Neuronal stem cell (in vitro differentiated cells): Measurements from ENCODE around the gene ABL1.
A peak's percentile ranks its signal among the peaks of the same experiment; 100 is the strongest.

Experiments
- DNase-seq: peaks from one replicate; pipeline ENCODE4 v3.0.0-alpha.2; 2013; ENCODE audit warnings: low spot score
- H2AFZ ChIP-seq: one replicate; pipeline ENCODE4 v1.6.1; 2013; ENCODE audit warnings: mild to moderate bottlenecking, low read length, inconsistent platforms
- H2AK5ac ChIP-seq: 2 replicates; pipeline ENCODE4 v1.6.1; 2013; ENCODE audit warnings: low read depth, mild to moderate bottlenecking, inconsistent platforms, low read length, moderate library complexity, mixed read lengths
- H2BK120ac ChIP-seq: 2 replicates; pipeline ENCODE4 v1.6.1; 2013; ENCODE audit warnings: low read depth, mild to moderate bottlenecking, inconsistent platforms, low read length, moderate library complexity, mixed read lengths
- H2BK12ac ChIP-seq: one replicate; pipeline ENCODE4 v1.6.1; 2013; ENCODE audit warnings: low read length, inconsistent platforms
- H2BK15ac ChIP-seq: 2 replicates; pipeline ENCODE4 v1.6.1; 2013; ENCODE audit warnings: mild to moderate bottlenecking, low read length, inconsistent platforms, mixed read lengths
- H2BK5ac ChIP-seq: one replicate; pipeline ENCODE4 v1.6.1; 2013; ENCODE audit warnings: inconsistent platforms, mild to moderate bottlenecking, low read length, moderate library complexity
- H3K14ac ChIP-seq: one replicate; pipeline ENCODE4 v1.6.1; 2013; ENCODE audit warnings: low read length, inconsistent platforms
- H3K18ac ChIP-seq: 2 replicates; pipeline ENCODE4 v1.6.1; 2013; ENCODE audit warnings: low read length, inconsistent platforms
- H3K23ac ChIP-seq: 2 replicates; pipeline ENCODE4 v1.6.1; 2013; ENCODE audit warnings: low read depth, mild to moderate bottlenecking, mixed read lengths, low read length, inconsistent platforms; ENCODE audit not compliant: poor library complexity
- H3K27ac ChIP-seq: replicated peaks from 3 replicates; pipeline ENCODE4 v1.5.1; 2013; ENCODE audit warnings: low read length, inconsistent platforms
- H3K27me3 ChIP-seq, 3 experiments: 2 replicates each; pipeline ENCODE4 v1.6.1; 2013; ENCODE audit warnings: low read length in 3 of 3, mild to moderate bottlenecking in 2 of 3, inconsistent platforms in 1 of 3, low read depth in 1 of 3, mixed read lengths in 1 of 3, moderate library complexity in 1 of 3; ENCODE audit not compliant: control insufficient read depth in 3 of 3, insufficient read depth in 3 of 3
- H3K36me3 ChIP-seq, 2 donors: replicated peaks in 1 of 2; 2 replicates each; pipeline ENCODE4 v1.6.1; 2013; ENCODE audit warnings: low read length in 2 of 2; ENCODE audit not compliant: control insufficient read depth in 2 of 2, insufficient read depth in 2 of 2
- H3K4ac ChIP-seq: 2 replicates; pipeline ENCODE4 v1.6.1; 2013; ENCODE audit warnings: inconsistent platforms, mild to moderate bottlenecking, low read length, moderate library complexity
- H3K4me1 ChIP-seq, 2 donors: 1 replicate in 1 of 2; 2 replicates in 1 of 2; pipeline ENCODE4 v1.6.1; 2013; ENCODE audit warnings: low read length in 2 of 2, low read depth in 1 of 2; ENCODE audit not compliant: control insufficient read depth in 2 of 2, insufficient read depth in 1 of 2
- H3K4me2 ChIP-seq: one replicate; pipeline ENCODE4 v1.6.1; 2013; ENCODE audit warnings: mild to moderate bottlenecking, low read length, inconsistent platforms; ENCODE audit not compliant: insufficient read depth, poor library complexity, severe bottlenecking
- H3K4me3 ChIP-seq, 2 donors: 2 replicates each; pipeline ENCODE4 v1.5.1; 2013; ENCODE audit warnings: low read length in 2 of 2, mild to moderate bottlenecking in 2 of 2, inconsistent platforms in 1 of 2, moderate library complexity in 1 of 2
- H3K79me1 ChIP-seq: one replicate; pipeline ENCODE4 v1.6.1; 2013; ENCODE audit warnings: low read depth, mild to moderate bottlenecking, inconsistent platforms, low read length, moderate library complexity
- H3K9ac ChIP-seq: one replicate; pipeline ENCODE4 v1.6.1; 2013; ENCODE audit warnings: mild to moderate bottlenecking, low read depth, low read length, inconsistent platforms; ENCODE audit not compliant: poor library complexity
- H3K9me3 ChIP-seq, 2 donors: replicated peaks in 1 of 2; 2 replicates each; pipeline versions ENCODE3 to v1.6.1; 2013; ENCODE audit warnings: low read length in 2 of 2, mild to moderate bottlenecking in 2 of 2, inconsistent platforms in 1 of 2, low read depth in 1 of 2, mixed read lengths in 1 of 2, moderate library complexity in 1 of 2; ENCODE audit not compliant: control insufficient read depth in 2 of 2, insufficient read depth in 1 of 2
- H4K8ac ChIP-seq: one replicate; pipeline ENCODE4 v1.6.1; 2013; ENCODE audit warnings: low read depth, mild to moderate bottlenecking, inconsistent platforms, low read length, moderate library complexity
- H4K91ac ChIP-seq: one replicate; pipeline ENCODE4 v1.6.1; 2013; ENCODE audit warnings: low read length, low read depth, mild to moderate bottlenecking, inconsistent platforms; ENCODE audit not compliant: poor library complexity
- WGBS, 2 donors: extraction: QIAGEN DNeasy Blood & Tissue Kit; methylation state at CpG; one replicate each; pipeline ENCODE4 v1.1.7; 2013; ENCODE audit warnings: missing lambda C conversion rate in 2 of 2, mixed read lengths in 1 of 2; ENCODE audit not compliant: insufficient read length in 2 of 2, insufficient replicate concordance in 1 of 2; ENCODE audit errors: extremely low coverage in 2 of 2; 5-methylcytosine and 5-hydroxymethylcytosine counted together

Gene ABL1

GRCh38 chr9:130837002-130837511, 2.0 kb downstream of the ABL1 start:
- no peaks in the 10 kb centered on the region for H3K27me3 ChIP-seq
- no peak overlapping the region for H3K27ac ChIP-seq
- peaks cover 3% of the 10 kb centered on the region for H3K79me1 ChIP-seq
- H3K9ac ChIP-seq = peak overlapping the region; percentile 53
- no peak overlapping the region for H4K91ac ChIP-seq
- no peaks in the 10 kb centered on the region for H3K9me3 ChIP-seq
- no peak overlapping the region for H2AK5ac ChIP-seq
- H3K14ac ChIP-seq = no peak overlapping the region
- no peak overlapping the region for H2BK5ac ChIP-seq
- no peak for DNase-seq
- H3K36me3 ChIP-seq = peaks cover 0 to 6% of the 10 kb centered on the region in 2 donors
- H3K18ac ChIP-seq = no peak overlapping the region
- peaks cover 25 to 28% of the 10 kb centered on the region in 2 donors for H3K4me1 ChIP-seq
- no peak overlapping the region for H2BK12ac ChIP-seq
- peak overlapping the region; percentile 3 to 79 for H3K4me3 ChIP-seq
- H2BK120ac ChIP-seq = no peak overlapping the region
- H4K8ac ChIP-seq = no peak overlapping the region
- no CpG with 5 or more reads among the region's 5 CpGs for WGBS, 2 donors
- H2BK15ac ChIP-seq = no peak overlapping the region
- peak overlapping the region; percentile 37 for H3K23ac ChIP-seq
- no peak overlapping the region for H3K4ac ChIP-seq
- H3K4me2 ChIP-seq = peak overlapping the region; percentile 43
- H2AFZ ChIP-seq = no peak overlapping the region

GRCh38 chr9:130837643-130838042, 2.6 kb downstream of the ABL1 start:
- WGBS, 2 donors = no CpG with 5 or more reads among the region's 4 CpGs
- H3K4me3 ChIP-seq = peak overlapping the region in 1 of 2 donors; percentile 16

GRCh38 chr9:130839132-130840111, 4.4 kb downstream of the ABL1 start:
- no peak overlapping the region for H3K4ac ChIP-seq
- H2AFZ ChIP-seq = no peak overlapping the region
- H2BK15ac ChIP-seq = no peak overlapping the region
- no peak overlapping the region for H2BK12ac ChIP-seq
- H2AK5ac ChIP-seq = no peak overlapping the region
- H2BK120ac ChIP-seq = no peak overlapping the region
- H4K8ac ChIP-seq = no peak overlapping the region
- peaks cover 5% of the 10 kb centered on the region for H3K79me1 ChIP-seq
- no peak overlapping the region for H3K14ac ChIP-seq
- no peak overlapping the region for H3K9ac ChIP-seq
- peak overlapping the region; percentile 47 for H3K27ac ChIP-seq
- H4K91ac ChIP-seq = no peak overlapping the region
- no peaks in the 10 kb centered on the region for H3K9me3 ChIP-seq
- WGBS, 2 donors = no CpG with 5 or more reads among the region's 9 CpGs
- H3K23ac ChIP-seq = no peak overlapping the region
- no peak overlapping the region for H3K4me3 ChIP-seq
- peaks cover 28 to 38% of the 10 kb centered on the region in 2 donors for H3K4me1 ChIP-seq
- no peak overlapping the region for H3K4me2 ChIP-seq
- H2BK5ac ChIP-seq = no peak overlapping the region
- DNase-seq = no peak
- no peaks in the 10 kb centered on the region for H3K27me3 ChIP-seq
- no peak overlapping the region for H3K18ac ChIP-seq
- peaks cover 0 to 6% of the 10 kb centered on the region in 2 donors for H3K36me3 ChIP-seq

More at GRCh38 chr9:130837643-130838042, 2.6 kb downstream of the ABL1 start:
- Histone ChIP-seq H2AFZ (no peak overlapping the region), H3K27me3 (no peaks in the 10 kb centered on the region), H3K27ac (no peak overlapping the region), H3K23ac (no peak overlapping the region), H3K9me3 (no peaks in the 10 kb centered on the region), H3K4ac (no peak overlapping the region), H2BK12ac (no peak overlapping the region), H2BK5ac (no peak overlapping the region), H3K4me1 (peaks cover 29 to 33% of the 10 kb centered on the region in 2 donors), H2AK5ac (no peak overlapping the region), H2BK120ac (no peak overlapping the region), H3K4me2 (no peak overlapping the region), H4K91ac (no peak overlapping the region), H2BK15ac (no peak overlapping the region), H3K79me1 (peaks cover 3% of the 10 kb centered on the region), H3K18ac (no peak overlapping the region), H3K9ac (no peak overlapping the region), H3K36me3 (peaks cover 0 to 6% of the 10 kb centered on the region in 2 donors), H3K14ac (no peak overlapping the region), H4K8ac (no peak overlapping the region)
- no peak for DNase-seq

GRCh38 chr9:130842545-130842944, 7.5 kb downstream of the ABL1 start:
- Histone ChIP-seq H3K4me1 (peaks cover 28 to 50% of the 10 kb centered on the region in 2 donors), H3K4me3 (no peak overlapping the region), H2BK12ac (no peak overlapping the region), H2AK5ac (no peak overlapping the region), H2BK120ac (no peak overlapping the region), H3K79me1 (peaks cover 5% of the 10 kb centered on the region), H3K23ac (peak overlapping the region; percentile 61), H3K27ac (no peak overlapping the region), H3K14ac (no peak overlapping the region), H3K4ac (no peak overlapping the region), H3K36me3 (peaks cover 0 to 11% of the 10 kb centered on the region in 2 donors), H2AFZ (no peak overlapping the region), H2BK15ac (no peak overlapping the region), H4K8ac (no peak overlapping the region), H3K9ac (no peak overlapping the region), H3K9me3 (no peaks in the 10 kb centered on the region), H3K4me2 (no peak overlapping the region), H3K27me3 (no peaks in the 10 kb centered on the region), H3K18ac (no peak overlapping the region), H2BK5ac (no peak overlapping the region), H4K91ac (no peak overlapping the region)
- no peak for DNase-seq
- WGBS, 2 donors = no CpG with 5 or more reads among the region's 4 CpGs
